ENCODE measurements around the gene TPRG1L.

DNA sequence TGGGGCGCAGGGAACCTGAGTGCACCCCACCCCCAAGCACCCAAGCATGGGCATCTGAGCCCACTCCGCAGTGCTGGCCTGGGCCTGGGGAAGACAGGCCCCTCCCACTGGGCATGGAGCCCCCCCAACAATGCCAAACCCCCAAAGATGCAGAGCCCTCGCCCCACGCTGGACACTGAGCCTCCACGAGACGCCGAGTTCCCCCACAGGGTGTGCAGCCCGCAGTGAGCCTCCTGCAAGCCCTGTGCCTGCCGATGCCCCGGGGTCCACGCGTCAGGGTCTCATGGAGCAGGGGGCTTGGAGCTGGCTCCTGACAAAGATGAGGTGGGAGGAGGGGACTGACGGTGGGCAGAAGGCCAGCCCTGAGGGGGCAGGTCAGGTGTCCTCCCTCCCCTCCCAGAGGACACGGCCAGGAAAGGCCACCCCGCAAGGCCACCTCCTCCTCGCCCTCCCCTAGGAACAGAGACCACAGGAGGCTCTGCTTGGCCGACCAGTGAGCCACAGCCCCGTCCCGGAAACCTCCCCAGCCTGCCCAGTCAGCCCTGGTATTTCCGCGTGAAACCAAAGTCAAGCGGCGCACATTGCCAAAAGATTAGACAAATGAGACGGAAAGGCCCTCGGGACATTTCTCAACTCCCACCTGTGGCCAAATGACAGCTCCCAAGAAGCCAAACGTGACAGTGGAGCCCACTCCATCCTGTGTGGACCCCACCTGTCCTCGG lies 46.9 kb upstream of the TPRG1L start:
- TF ChIP-seq CTCF (IDR thresholded peaks at IDR 0.05) (no peak), POLR2A (IDR thresholded peaks at IDR 0.05) (no peak)

All from body of pancreas (tissue), 4 donors.